BE2C (cell line): ENCODE results near the gene LAPTM4A.
A peak's percentile ranks its signal among the peaks of the same experiment; 100 is the strongest.

Experiments used
- DNase-seq: peaks from one replicate; pipeline ENCODE4 v3.0.0-alpha.2; 2020
- H3K27me3 ChIP-seq: fragments of 250-450 bp; sonication (Bioruptor Pico); 2 replicates; pipeline ENCODE4 v1.5.1; 2020; ENCODE audit warnings: mild to moderate bottlenecking
- H3K36me3 ChIP-seq: fragments of 250-450 bp; sonication (Bioruptor Pico); 2 replicates; pipeline ENCODE4 v1.5.1; 2020; ENCODE audit warnings: mild to moderate bottlenecking
- H3K4me1 ChIP-seq: fragments of 250-450 bp; sonication (Bioruptor Pico); 2 replicates; pipeline ENCODE4 v1.5.1; 2020
- H3K4me3 ChIP-seq: 2 replicates; pipeline ENCODE4 v1.5.1; 2011; ENCODE audit warnings: low read depth, low read length
- H3K9me3 ChIP-seq: fragments of 250-450 bp; sonication (Bioruptor Pico); 2 replicates; pipeline ENCODE4 v1.5.1; 2020
- TF ChIP-seq, protein P1 (sequence below): IDR thresholded peaks from 2 replicates; pipeline ENCODE4 v1.5.1; 2012; ENCODE audit warnings: mild to moderate bottlenecking, low read depth, low read length

LAPTM4A gene

DNA sequence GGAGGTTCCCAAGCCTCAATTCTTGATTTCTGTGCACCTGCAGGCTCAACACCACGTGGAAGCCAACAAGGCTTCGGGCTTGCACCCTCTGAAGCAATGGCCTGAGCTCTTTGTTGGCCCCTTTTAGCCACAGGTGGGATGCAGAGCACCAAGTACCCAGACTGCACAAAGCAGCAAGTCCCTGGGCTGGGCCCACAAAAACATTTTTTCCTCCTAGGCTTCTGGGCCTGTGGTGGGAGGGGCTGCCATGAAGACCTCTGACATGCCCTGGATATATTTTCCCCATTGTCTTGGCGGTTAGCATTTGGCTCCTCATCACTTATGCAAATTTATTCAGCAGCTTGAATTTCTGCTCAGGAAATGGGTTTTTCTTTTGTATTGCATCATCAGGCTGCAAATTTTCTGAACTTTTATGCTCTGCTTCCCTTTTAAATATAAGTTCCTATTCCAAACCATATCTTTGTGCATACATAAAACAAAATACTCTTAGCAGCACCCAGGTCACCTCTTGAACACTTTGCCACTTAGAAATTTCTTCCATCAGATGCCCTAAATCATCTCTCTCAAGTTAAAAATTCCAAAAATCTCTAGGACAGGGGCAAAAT lies 29.9 kb downstream of the LAPTM4A start:
- Histone ChIP-seq H3K27me3 (no peaks in the 10 kb centered on the region), H3K9me3 (no peaks in the 10 kb centered on the region), H3K36me3 (no peaks in the 10 kb centered on the region), H3K4me1 (no peaks in the 10 kb centered on the region), H3K4me3 (no peak overlapping the region)
- DNase-seq = no peak
- TF ChIP-seq, protein P1, sequence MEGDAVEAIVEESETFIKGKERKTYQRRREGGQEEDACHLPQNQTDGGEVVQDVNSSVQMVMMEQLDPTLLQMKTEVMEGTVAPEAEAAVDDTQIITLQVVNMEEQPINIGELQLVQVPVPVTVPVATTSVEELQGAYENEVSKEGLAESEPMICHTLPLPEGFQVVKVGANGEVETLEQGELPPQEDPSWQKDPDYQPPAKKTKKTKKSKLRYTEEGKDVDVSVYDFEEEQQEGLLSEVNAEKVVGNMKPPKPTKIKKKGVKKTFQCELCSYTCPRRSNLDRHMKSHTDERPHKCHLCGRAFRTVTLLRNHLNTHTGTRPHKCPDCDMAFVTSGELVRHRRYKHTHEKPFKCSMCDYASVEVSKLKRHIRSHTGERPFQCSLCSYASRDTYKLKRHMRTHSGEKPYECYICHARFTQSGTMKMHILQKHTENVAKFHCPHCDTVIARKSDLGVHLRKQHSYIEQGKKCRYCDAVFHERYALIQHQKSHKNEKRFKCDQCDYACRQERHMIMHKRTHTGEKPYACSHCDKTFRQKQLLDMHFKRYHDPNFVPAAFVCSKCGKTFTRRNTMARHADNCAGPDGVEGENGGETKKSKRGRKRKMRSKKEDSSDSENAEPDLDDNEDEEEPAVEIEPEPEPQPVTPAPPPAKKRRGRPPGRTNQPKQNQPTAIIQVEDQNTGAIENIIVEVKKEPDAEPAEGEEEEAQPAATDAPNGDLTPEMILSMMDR = no peak

DNA sequence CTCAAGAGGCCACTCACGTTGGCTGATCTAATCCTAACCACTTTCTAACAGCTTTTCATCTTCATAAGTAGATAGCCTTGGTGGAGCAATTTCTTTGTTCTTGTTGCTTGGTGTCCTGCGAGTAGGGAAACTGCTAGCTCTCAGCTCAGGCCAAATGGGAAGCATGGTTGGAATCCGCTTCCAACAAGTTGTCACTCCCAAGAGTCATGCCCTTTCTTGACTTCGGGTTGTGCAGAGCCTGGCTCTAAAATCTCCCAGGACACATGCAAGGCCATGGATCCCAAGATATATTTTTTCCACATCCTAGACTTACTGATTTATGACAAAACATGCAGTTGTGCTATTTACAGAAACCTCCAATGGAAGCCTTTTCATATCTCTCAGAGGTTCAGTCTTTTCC lies 31.7 kb downstream of the LAPTM4A start:
- Histone ChIP-seq H3K9me3 (no peaks in the 10 kb centered on the region), H3K4me3 (no peak overlapping the region), H3K27me3 (no peaks in the 10 kb centered on the region), H3K36me3 (no peaks in the 10 kb centered on the region), H3K4me1 (no peaks in the 10 kb centered on the region)
- no peak for DNase-seq
- TF ChIP-seq, protein P1 = no peak

DNA sequence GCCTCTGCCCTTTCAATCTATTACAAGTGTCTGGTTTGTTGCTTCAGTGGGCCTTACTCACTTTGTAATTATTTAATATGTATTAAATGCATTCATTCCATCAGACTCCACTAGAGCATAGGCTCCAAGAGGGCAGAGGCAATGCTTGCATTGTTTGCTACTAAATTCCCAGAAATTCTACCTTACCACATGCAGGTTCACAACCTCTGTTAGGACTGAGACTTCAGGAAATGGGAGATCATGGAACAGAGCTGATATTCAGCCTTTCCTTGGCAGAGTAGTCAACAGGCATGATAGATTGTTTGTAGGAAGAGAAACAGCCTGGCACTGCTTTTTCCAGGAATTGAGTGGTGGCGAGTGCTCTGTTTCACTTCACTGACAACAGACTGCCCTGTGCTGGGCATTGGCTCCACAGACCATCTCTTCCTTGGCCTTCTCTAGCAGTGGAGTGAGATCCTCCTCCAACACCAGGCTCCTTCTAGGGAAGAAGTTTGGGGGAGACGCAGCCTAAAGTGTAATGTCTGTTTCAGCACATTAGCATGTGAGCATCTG lies 32.8 kb downstream of the LAPTM4A start:
- Histone ChIP-seq H3K9me3 (no peaks in the 10 kb centered on the region), H3K4me3 (no peak overlapping the region), H3K27me3 (no peaks in the 10 kb centered on the region), H3K4me1 (no peaks in the 10 kb centered on the region), H3K36me3 (no peaks in the 10 kb centered on the region)
- TF ChIP-seq, protein P1 = no peak
- no peak for DNase-seq

DNA sequence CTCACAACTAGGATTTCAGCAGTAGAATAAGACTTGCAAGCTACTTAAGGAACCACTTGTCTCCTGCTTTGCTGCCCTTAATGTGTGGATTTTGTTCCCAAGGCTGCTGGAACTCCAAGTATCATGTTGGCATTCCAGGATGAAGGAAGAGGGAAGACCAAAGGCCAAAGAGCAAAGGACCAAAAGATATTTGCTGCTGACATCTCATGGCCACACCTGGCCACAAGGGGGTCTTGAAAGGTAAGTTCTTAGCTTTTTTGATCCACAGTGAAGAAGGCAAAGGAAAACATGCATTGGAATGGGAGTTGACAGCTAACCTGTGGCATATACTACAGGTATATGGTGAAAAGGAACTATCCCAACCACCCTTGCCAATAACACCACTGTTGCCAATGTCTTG lies 35.1 kb downstream of the LAPTM4A start:
- no peaks in the 10 kb centered on the region for H3K9me3 ChIP-seq
- TF ChIP-seq, protein P1 = 0 out of 2 replicates have a peak, but pooled peaks have one; percentile 12
- H3K27me3 ChIP-seq = peaks cover 16% of the 10 kb centered on the region
- DNase-seq = no peak
- H3K36me3 ChIP-seq = no peaks in the 10 kb centered on the region
- H3K4me1 ChIP-seq = no peaks in the 10 kb centered on the region
- no peak overlapping the region for H3K4me3 ChIP-seq

DNA sequence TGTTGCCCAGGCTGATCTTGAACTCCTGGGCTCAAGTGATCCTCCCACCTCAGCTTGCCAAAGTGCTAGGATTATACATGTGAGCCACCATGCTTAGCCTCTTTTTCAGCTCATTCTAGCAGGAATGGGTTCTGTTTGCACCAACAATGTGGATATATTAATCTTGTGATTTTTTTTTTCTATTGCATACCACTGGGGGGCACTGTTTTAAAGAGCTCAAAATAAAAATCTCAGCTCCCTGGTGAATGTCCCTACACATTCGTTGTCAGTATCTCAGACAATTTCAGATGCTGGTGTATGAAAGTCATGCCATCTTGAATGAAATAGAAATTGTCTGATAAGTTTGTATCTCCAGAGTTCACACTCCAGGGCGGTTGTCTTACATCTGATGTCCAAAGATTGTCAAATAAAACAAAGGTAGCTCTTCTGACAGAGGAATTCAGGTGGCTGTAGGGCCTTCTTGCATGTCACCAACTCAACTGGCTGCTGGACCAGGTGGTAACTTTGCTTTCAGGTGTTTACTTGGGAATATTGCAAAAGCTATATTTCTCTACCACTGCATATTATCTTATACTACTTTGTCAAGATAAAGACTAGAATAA lies 35.8 kb downstream of the LAPTM4A start:
- Histone ChIP-seq H3K4me3 (no peak overlapping the region), H3K9me3 (no peaks in the 10 kb centered on the region), H3K4me1 (no peaks in the 10 kb centered on the region), H3K36me3 (no peaks in the 10 kb centered on the region), H3K27me3 (peaks cover 16% of the 10 kb centered on the region)
- TF ChIP-seq, protein P1 = peak; percentile 68
- DNase-seq = no peak
